HFF-Myc (cell line): ENCODE measurements around the gene PTPN4.

Experiments used
- DNase-seq: peaks from one replicate; pipeline ENCODE4 v3.0.0-alpha.2; 2011; ENCODE audit warnings: low read depth; ENCODE audit errors: extremely low read depth
- H3K4me3 ChIP-seq: replicated peaks from 2 replicates; pipeline ENCODE4 v1.5.1; 2011; ENCODE audit warnings: low read depth, mild to moderate bottlenecking, control low read depth, low read length
- CTCF ChIP-seq: IDR thresholded peaks from 2 replicates; pipeline ENCODE4 v1.5.1; 2012; ENCODE audit warnings: mild to moderate bottlenecking, low read depth, low read length, control low read depth; ENCODE audit errors: missing control alignments

The PTPN4 gene

GRCh38 chr2:119730671-119731177 lies 29.0 kb upstream of the PTPN4 start:
- no peak for TF ChIP-seq CTCF
- no peak for DNase-seq
- H3K4me3 ChIP-seq = no peak overlapping the region

- no peak for DNase-seq
- TF ChIP-seq CTCF = no peak
- H3K4me3 ChIP-seq = no peak overlapping the region
Measured at GRCh38 chr2:119731983-119732382, 27.7 kb upstream of the PTPN4 start.

- DNase-seq = no peak
- H3K4me3 ChIP-seq = no peak overlapping the region
- TF ChIP-seq CTCF = no peak
Measured at GRCh38 chr2:119732601-119733164, 27.0 kb upstream of the PTPN4 start.

GRCh38 chr2:119734047-119734446 lies 25.7 kb upstream of the PTPN4 start:
- no peak for DNase-seq
- TF ChIP-seq CTCF = no peak
- no peak overlapping the region for H3K4me3 ChIP-seq

GRCh38 chr2:119735565-119735964 lies 24.2 kb upstream of the PTPN4 start:
- no peak overlapping the region for H3K4me3 ChIP-seq
- no peak for DNase-seq
- no peak for TF ChIP-seq CTCF

- H3K4me3 ChIP-seq = no peak overlapping the region
- no peak for DNase-seq
- TF ChIP-seq CTCF = no peak
Measured at GRCh38 chr2:119736021-119736420, 23.7 kb upstream of the PTPN4 start.
